Central memory CD8-positive, alpha-beta T cell (primary cell): ENCODE results near the gene GPD2.

Source experiments
- ATAC-seq: fragments of 150-1000 bp; cut with Tn5 transposase; replicated peaks from 2 replicates; pipeline ENCODE4 v1.10.0; 2022; ENCODE audit warnings: mild to moderate bottlenecking, moderate FRiP score, moderate number of reproducible peaks; ENCODE audit not compliant: poor library complexity, severe bottlenecking; ENCODE audit errors: extremely low read depth
- DNase-seq, 2 donors: peaks; one replicate each; pipeline ENCODE4 v3.0.0; 2021; ENCODE audit warnings: low spot score in 2 of 2
- H3K27ac Mint-ChIP-seq: one replicate; pipeline ENCODE4 v1.8.0; 2022; ENCODE audit warnings: low read depth, mild to moderate bottlenecking, moderate library complexity, mixed read lengths
- H3K27me3 Mint-ChIP-seq: one replicate; pipeline ENCODE4 v1.8.0; 2022; ENCODE audit warnings: mixed read lengths
- H3K36me3 Mint-ChIP-seq: one replicate; pipeline ENCODE4 v1.8.0; 2022; ENCODE audit warnings: mild to moderate bottlenecking, moderate library complexity, mixed read lengths; ENCODE audit not compliant: insufficient read depth
- H3K4me1 Mint-ChIP-seq: one replicate; pipeline ENCODE4 v1.8.0; 2022; ENCODE audit warnings: mixed read lengths
- H3K4me3 Mint-ChIP-seq: one replicate; pipeline ENCODE4 v1.8.0; 2022; ENCODE audit warnings: mild to moderate bottlenecking, moderate library complexity, mixed read lengths
- H3K9me3 Mint-ChIP-seq: one replicate; pipeline ENCODE4 v1.8.0; 2022; ENCODE audit warnings: mixed read lengths

The GPD2 gene

DNA sequence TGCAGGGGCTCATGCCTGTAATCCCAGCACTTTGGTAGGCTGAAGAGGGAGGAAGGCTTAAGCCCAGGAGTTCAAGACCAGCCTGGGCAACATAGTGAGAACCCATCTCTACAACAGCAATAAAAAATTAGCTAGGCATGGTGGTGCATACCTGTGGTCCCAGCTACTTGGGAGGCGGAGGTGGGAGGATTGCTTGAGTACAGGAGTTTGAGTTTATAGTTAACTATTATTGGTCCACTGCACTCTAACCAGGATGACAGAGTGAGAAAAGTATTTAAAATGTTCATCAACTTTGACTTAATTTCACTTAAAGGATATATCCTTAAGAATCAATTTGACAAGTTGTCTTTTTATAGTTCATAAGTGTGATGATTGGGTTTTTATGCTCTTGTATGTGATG lies 14.3 kb upstream of the GPD2 start:
- H3K4me1 Mint-ChIP-seq: no peaks in the 10 kb centered on the region
- no peak overlapping the region for H3K27ac Mint-ChIP-seq
- H3K9me3 Mint-ChIP-seq: no peaks in the 10 kb centered on the region
- DNase-seq (no peak), ATAC-seq (no peak)
- no peak overlapping the region for H3K4me3 Mint-ChIP-seq
- H3K36me3 Mint-ChIP-seq: peaks cover 4% of the 10 kb centered on the region
- H3K27me3 Mint-ChIP-seq: peaks cover 23% of the 10 kb centered on the region

DNA sequence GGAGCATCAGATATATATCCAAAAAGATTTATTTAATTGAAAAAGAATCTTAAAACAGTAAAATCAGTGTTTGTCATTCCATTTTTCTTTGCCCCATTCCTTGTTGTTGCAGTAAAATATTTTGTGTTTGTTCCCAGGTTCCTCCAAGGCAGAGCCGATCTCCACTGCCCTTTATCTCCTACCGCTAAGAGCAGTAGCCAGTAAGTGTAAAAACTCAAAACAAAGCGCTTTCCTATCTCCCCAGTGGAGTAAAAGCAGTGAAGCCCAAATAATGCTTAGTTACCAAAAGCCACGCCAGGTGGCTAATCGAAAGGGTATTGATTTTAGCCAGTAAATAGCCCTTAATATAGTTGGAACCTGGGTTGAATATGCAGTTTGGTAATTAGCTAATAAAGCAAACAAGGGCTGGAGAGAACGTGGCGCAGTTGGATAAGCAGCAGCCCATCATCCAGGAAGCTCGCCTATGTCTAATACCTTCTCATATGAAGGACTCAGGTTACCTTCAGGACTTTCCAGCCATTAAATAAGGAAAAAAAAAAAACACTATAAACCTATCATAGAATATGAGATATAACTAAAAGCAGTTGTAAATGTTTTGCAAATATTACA lies 12.4 kb upstream of the GPD2 start:
- no peak overlapping the region for H3K4me3 Mint-ChIP-seq
- H3K9me3 Mint-ChIP-seq: no peaks in the 10 kb centered on the region
- no peaks in the 10 kb centered on the region for H3K4me1 Mint-ChIP-seq
- H3K27me3 Mint-ChIP-seq: peaks cover 23% of the 10 kb centered on the region
- no peak overlapping the region for H3K27ac Mint-ChIP-seq
- ATAC-seq (no peak), DNase-seq (no peak)
- H3K36me3 Mint-ChIP-seq: peaks cover 2% of the 10 kb centered on the region

DNA sequence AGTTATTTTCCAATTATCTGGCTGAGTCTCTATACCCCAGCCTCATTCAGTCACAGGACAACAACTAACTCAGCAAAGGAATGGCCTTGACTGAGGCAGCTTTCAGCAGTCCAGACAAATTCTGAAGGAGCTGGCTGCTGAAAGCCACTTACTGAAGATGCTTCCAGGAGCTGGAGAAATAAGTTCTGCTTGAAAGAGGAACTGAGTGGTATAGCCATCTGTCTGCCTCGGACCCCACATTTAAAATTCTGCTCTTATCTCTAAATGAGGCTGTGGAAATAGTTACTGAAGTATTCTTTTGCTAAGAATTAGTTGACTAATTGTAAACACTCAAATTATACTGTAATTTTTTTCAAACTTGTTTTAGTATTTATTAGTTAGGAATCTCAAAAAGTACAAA lies 9.1 kb upstream of the GPD2 start:
- Mint-ChIP-seq H3K27ac (no peak overlapping the region), H3K9me3 (no peaks in the 10 kb centered on the region), H3K4me3 (no peak overlapping the region), H3K27me3 (peaks cover 15% of the 10 kb centered on the region), H3K4me1 (no peaks in the 10 kb centered on the region), H3K36me3 (peaks cover 2% of the 10 kb centered on the region)
- ATAC-seq (no peak), DNase-seq (no peak)

DNA sequence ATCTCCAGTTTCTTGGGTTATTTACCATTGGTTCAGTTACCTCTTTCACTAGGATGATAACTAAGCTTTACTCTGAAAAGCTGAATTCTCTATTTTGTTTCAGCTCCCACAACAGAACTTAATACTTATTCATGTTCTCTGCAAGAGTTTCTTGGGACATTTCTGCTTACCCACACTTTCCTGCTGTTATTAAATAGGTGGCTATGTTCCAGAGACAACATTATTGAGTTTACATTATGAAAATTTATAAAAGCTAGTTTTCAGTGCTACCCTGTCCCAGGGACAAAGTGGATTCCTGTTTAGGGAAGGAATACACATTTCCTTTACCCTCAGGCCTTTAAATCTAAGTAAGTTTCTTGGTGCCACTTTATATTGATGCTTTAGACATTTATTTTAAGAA lies 7.0 kb upstream of the GPD2 start:
- H3K36me3 Mint-ChIP-seq: peaks cover 2% of the 10 kb centered on the region
- no peak for ATAC-seq
- no peaks in the 10 kb centered on the region for H3K9me3 Mint-ChIP-seq
- DNase-seq: no peak
- no peak overlapping the region for H3K27ac Mint-ChIP-seq
- H3K4me1 Mint-ChIP-seq: no peaks in the 10 kb centered on the region
- no peak overlapping the region for H3K4me3 Mint-ChIP-seq
- peaks cover 2% of the 10 kb centered on the region for H3K27me3 Mint-ChIP-seq

DNA sequence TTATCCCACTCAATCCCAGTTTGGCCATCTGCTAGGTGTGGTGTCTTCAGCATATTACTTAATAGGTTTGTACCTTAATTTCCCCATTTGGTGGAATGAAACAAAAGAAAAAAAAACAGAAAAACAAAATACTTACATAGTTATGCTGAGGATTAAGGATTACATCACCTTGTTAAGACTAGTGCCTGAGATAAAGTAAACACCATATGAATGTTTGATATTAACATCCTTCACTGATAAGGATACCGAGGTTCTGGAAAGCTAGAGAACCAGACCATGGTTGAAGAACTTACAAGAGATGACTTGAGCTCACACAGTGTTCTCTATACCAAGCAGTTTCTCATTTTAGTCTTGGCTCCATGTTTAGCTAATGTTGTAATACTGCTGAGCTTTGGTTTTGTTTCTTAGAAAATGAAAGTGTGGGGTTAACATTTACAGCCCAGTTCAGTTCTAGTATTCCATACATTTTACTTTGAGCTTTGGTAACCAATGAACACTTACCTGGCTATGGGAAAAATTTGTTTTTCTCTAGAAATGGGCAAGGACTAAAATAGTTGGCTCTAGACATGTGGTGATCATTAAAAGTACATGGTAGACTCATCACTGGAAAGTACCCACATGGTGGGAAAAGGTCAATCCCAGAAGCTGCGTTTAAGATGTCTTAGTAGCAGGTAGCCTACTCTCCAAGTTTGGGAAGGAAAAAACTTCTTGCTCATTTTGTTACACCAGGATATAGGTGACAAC lies 5.8 kb upstream of the GPD2 start:
- Mint-ChIP-seq H3K4me3 (no peak overlapping the region), H3K9me3 (no peaks in the 10 kb centered on the region), H3K36me3 (peaks cover 2% of the 10 kb centered on the region), H3K4me1 (no peaks in the 10 kb centered on the region), H3K27ac (no peak overlapping the region), H3K27me3 (no peaks in the 10 kb centered on the region)
- DNase-seq (no peak), ATAC-seq (no peak)

DNA sequence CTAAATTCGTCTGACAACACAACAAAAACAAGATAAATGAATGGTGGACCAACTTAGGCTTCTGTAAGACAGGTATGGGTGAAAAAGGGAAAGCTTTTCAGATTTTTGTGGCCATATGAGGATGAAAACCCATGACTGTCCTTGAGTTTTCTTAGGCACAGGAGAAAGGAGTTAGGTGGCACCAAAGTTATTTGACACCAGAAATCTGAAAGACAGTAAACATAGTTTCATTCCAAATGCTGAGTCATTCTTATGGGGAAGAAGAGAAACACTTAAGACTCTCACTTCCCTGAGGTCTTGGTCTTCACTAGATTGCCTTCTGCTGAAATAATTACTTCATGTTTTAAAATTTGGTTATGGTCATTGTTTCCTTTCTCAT lies 5.2 kb upstream of the GPD2 start:
- no peak overlapping the region for H3K27ac Mint-ChIP-seq

DNA sequence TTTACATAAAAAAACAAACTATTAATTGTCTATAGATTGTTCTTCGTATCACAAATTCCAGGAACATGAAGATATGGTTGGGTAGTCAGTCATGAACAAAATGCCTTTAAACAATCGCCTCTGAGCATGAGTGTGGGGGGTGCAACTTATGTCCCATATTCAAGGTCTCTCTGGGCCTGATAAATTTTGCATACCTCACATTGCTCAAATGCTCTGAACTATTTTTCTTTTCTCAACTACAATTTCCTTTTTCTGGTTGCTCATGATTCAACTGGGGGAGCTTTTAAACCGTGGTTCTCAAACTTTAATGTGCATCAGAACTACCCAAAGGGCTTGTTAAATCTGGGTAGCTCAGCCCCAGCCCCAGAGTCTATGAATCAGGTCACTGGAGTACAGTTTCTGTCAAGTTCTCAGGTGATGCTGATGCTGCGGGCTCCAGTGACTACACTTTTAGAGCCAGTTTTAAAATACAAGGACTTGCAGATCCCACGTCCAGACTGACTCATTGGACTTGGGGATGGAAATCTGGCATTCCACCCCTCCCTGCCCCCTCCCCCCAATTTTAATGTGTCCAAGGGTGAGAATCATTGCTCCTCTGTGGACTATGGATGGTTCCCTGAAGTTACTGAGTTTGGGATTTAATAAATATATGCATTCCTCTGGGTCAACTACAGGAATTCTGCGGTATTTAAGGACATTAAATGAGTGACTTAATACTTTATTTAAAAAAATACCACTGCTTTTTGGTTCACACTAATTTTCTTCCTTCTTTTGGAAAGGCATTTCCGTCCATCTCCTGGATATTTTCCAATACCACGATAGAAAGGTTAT lies 1.5 kb upstream of the GPD2 start:
- Mint-ChIP-seq H3K27me3 (no peaks in the 10 kb centered on the region), H3K36me3 (peaks cover 5% of the 10 kb centered on the region), H3K4me1 (peaks cover 28% of the 10 kb centered on the region), H3K9me3 (no peaks in the 10 kb centered on the region), H3K4me3 (peak overlapping the region; percentile 95), H3K27ac (peak overlapping the region; percentile 44)
- ATAC-seq: no peak
- no peak for DNase-seq

More for the DNA sequence above, 5.2 kb upstream of the GPD2 start:
- Mint-ChIP-seq H3K27me3 (no peaks in the 10 kb centered on the region), H3K4me3 (no peak overlapping the region), H3K36me3 (peaks cover 2% of the 10 kb centered on the region), H3K4me1 (no peaks in the 10 kb centered on the region), H3K9me3 (no peaks in the 10 kb centered on the region)
- ATAC-seq (no peak), DNase-seq (no peak)

DNA sequence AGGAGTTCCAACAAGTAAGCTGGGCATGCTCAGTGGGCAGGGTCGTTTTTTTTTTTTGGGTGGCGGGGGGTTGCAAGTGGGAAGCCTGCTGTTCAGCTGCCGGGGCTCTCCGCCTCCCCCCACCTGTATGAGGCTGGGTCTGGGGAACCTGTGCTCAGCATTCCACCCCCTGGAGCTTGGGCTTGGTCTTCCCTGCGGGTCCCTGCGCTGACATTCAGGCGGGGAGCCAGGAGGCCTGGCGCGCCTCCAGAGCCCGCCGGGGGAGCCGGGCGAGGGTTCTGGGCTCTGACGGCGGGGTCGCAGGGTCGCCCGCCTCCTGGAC lies 822 bp upstream of the GPD2 start:
- H3K4me1 Mint-ChIP-seq: peaks cover 28% of the 10 kb centered on the region
- H3K9me3 Mint-ChIP-seq: no peaks in the 10 kb centered on the region
- H3K4me3 Mint-ChIP-seq: peak overlapping the region; percentile 95
- H3K27ac Mint-ChIP-seq: peak overlapping the region; percentile 44
- DNase-seq (peak in 1 of 2 donors; percentile 13), ATAC-seq (no peak)
- no peaks in the 10 kb centered on the region for H3K27me3 Mint-ChIP-seq
- peaks cover 5% of the 10 kb centered on the region for H3K36me3 Mint-ChIP-seq

DNA sequence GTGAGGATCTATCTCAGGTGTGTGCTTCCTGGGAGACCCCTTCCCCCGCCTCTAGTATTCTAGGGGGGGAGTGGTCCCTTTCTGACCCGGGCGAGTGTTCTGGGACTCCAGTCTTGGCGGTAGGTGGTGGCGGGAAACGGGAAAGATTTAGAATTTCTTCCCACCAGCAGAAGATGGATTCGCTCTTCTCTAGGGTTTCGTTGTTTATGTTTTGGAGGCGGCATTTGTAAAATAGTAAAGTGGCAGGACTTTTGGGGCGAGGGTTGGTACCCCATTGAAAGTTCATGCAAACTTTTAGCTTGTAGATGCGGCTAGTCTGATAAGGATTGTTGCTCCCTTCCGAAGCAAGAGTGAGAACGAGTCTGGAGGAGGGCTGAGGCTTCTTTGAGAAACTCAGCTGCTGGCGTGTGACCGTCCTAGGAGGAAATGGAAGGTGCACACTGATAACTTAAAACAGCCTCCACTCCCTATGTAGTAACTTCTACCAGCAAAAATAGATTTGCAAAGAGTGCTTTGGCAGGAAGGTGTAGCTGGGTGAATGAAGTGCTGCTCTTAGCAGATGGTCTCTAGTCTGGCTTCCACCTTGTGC lies 412 bp downstream of the GPD2 start:
- no peaks in the 10 kb centered on the region for H3K9me3 Mint-ChIP-seq
- H3K4me3 Mint-ChIP-seq: peak overlapping the region; percentile 95
- H3K36me3 Mint-ChIP-seq: peaks cover 7% of the 10 kb centered on the region
- peaks cover 28% of the 10 kb centered on the region for H3K4me1 Mint-ChIP-seq
- ATAC-seq (peak; percentile 55), DNase-seq (peak in 1 of 2 donors; percentile 14)
- peak overlapping the region; percentile 92 for H3K27ac Mint-ChIP-seq
- no peaks in the 10 kb centered on the region for H3K27me3 Mint-ChIP-seq

DNA sequence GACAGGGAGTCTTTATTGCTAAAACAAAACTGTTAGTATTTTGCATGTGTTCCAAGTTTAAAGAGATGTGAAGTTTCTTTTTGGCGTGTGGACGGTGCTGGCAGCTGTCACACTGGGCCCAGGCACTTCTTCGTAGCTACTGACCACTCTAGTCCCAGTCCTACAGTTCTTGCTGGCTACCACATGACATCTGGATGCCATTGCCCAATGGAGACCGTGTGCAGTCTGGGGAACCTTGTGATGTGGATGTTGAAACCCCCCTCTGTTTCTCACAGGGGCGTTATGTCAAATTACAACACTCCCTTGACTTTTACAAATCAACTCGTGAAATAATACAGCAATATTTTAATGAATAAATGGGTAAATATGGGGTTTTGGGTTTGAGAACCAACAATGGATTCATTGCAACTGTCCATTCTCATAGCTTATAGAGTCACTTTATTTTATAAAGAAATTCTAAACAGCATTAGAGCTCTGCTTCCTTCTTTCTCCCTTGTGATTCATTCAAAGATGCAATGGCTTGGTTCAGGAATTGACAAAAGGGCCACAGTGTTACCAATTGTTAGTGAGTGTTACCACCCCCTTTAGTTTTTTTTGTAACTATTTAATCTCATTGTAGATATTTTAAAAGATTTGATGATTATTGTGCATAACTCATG lies 1.2 kb downstream of the GPD2 start:
- peak overlapping the region; percentile 95 for H3K4me3 Mint-ChIP-seq
- H3K36me3 Mint-ChIP-seq: peaks cover 7% of the 10 kb centered on the region
- peak overlapping the region; percentile 92 for H3K27ac Mint-ChIP-seq
- ATAC-seq (no peak), DNase-seq (no peak)
- no peaks in the 10 kb centered on the region for H3K9me3 Mint-ChIP-seq
- H3K27me3 Mint-ChIP-seq: no peaks in the 10 kb centered on the region
- peaks cover 28% of the 10 kb centered on the region for H3K4me1 Mint-ChIP-seq

DNA sequence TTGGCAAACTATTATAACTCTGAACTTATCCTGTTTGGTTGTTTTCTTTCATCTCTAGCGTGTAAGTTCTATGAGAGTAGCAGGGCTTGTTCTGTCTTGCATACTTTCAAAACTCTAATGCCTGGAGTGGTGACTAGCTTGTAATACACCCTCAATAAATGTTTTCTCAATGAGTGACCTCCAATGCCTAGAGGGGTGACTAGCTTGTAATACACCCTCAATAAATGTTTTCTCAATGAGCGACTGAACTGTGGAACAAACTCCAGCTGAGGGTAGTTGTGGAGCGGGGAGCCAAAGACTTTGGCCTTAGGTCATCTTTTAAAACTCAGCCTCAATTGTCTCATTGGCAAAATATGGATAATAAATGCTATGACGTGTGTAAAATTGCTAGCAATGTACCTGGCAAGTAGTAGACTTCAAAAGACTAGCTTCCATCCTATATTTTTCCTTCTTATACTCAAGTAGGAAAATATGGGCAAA lies 1.8 kb downstream of the GPD2 start:
- DNase-seq: no peak
- peak overlapping the region; percentile 92 for H3K27ac Mint-ChIP-seq
- H3K36me3 Mint-ChIP-seq: peaks cover 5% of the 10 kb centered on the region
- peaks cover 31% of the 10 kb centered on the region for H3K4me1 Mint-ChIP-seq
- H3K4me3 Mint-ChIP-seq: peak overlapping the region; percentile 95
- H3K27me3 Mint-ChIP-seq: no peaks in the 10 kb centered on the region
- no peaks in the 10 kb centered on the region for H3K9me3 Mint-ChIP-seq
- ATAC-seq: no peak

DNA sequence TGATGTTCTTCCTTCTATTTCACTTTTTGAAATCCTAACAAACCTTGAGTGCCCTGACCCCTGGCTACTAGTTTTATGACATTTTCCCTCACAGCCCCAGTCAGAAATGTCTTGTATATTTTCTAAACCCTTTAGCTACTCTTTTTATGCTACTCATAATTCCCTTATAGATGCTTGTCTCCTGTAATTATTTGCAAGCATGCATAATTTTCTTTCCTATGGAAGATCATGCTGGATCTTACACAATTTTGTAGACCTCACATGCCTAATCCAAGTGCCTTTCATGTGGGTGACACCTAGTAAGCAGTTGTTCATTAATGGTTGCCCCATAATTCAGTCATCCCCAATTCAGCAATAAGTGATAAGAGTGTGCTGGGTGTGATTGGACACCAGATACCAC lies 6.9 kb downstream of the GPD2 start:
- H3K4me1 Mint-ChIP-seq: peaks cover 27% of the 10 kb centered on the region

More for the DNA sequence above, 6.9 kb downstream of the GPD2 start:
- Mint-ChIP-seq H3K27ac (no peak overlapping the region), H3K9me3 (no peaks in the 10 kb centered on the region), H3K36me3 (peaks cover 2% of the 10 kb centered on the region), H3K4me3 (no peak overlapping the region), H3K27me3 (no peaks in the 10 kb centered on the region)
- no peak for ATAC-seq
- DNase-seq: no peak
